OCI-LY3 (cell line): ENCODE data around the gene POTEG.
"Not testable (repeated sequence)": the region's sequence is repeated elsewhere in the genome, so short reads cannot be mapped to it uniquely, and the experiment has no call there.

ENCODE experiments used
- CTCF ChIP-seq: fragments of 200-600, 300-600 bp; sonication (generic); IDR thresholded peaks from 2 replicates; pipeline ENCODE4 v1.5.1; 2014; ENCODE audit warnings: antibody characterized with exemption, low read length, low read depth
- EZH2phosphoT487 ChIP-seq: fragments of 200-600 bp; shearing (Covaris generic); IDR thresholded peaks from 2 replicates; pipeline ENCODE4 v1.6.1; 2018; ENCODE audit warnings: antibody characterized with exemption, mixed run types, low read depth

GRCh38 chr14:19481421-19481820, 47.3 kb upstream of the POTEG start:
- TF ChIP-seq CTCF, EZH2phosphoT487: not testable (repeated sequence)
